HG02642 (cell line): ENCODE measurements around the gene MOB3C.

Experiments
- ATAC-seq: cut with Tn5 transposase; IDR thresholded peaks from one replicate; pipeline ENCODE4 v1.9.1; 2021; ENCODE audit warnings: mild to moderate bottlenecking; ENCODE audit not compliant: unreplicated experiment, poor library complexity

MOB3C gene

DNA sequence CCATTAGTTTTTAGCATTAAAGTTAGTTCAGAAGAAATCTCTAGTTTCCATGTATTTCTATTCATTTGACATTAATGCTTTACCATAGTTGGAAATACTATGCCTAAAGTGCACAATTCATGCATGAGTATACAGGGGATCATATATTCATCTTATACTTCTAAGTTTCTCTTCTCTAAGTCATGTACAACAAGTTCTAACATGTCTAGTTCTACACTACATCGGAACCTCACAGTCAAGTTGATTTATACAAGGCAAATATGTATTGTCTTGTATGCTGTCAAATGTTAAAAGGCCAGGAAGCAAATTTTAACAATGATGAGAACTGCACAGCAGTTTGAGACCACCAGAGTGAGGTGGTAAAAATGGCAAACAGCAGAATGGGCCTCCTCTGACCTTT lies 22.9 kb upstream of the MOB3C start:
- ATAC-seq: no peak

DNA sequence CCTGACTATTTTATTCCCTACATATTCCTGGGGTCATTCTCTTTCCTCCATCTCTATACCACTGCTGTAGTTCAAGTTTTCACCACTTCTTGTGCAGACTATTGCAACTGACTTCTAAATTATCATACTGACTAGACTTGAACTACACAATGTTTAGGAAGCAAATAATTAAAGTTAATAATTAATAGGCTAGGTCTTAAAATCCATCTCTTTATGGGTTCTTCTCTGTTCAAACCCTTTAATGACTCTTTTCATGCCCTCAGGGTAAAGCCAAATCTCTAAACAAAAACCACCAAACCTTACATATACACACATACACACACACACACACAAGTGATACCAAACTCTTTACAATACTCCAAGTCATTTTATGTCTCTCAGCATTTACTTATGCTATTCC lies 22.3 kb upstream of the MOB3C start:
- ATAC-seq: no peak

- no peak for ATAC-seq
These were observed 21.0 kb upstream of the MOB3C start for GRCh38 chr1:46637444-46638083.

DNA sequence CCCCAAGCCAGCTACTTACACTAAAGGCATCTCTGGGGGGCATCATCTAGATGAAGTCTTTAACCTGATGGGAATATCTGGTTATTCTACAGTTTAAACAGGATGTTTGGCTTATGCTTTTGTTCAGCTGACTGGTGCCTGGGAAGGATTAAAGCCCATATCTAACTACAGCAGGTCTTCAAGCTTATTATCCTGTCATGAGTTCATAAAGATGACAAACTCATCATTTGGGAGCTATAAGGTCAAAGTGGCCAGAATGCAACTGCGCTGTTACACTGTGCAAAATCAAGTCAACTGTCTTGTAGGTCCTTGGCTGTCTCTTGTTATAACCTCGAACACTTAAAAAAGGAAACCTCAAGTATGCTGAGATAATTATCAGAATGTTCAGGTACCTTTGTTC lies 18.6 kb upstream of the MOB3C start:
- no peak for ATAC-seq

- ATAC-seq: no peak
These were observed 14.1 kb upstream of the MOB3C start for GRCh38 chr1:46630719-46631118.

GRCh38 chr1:46623743-46624644 lies 7.4 kb upstream of the MOB3C start:
- ATAC-seq: no peak

DNA sequence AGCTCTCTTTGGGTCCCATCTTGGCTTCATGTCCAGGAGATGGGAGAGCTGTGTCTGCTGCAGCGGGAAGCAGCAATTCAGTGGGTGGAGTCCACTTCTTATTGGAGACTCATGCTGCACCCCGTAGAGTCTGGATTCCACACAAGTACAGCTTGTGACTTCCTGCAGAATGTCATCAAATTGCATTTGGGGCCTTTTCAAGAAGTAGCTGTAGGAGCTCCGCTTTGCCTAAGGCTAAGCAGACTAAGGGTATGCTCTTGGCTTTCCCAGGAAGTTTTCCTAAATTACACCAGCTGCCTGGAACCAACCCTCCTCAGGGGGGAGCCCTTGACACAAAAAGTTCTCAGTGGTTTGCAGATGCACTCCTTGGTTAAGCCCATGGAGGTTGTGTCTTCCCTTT lies 5.7 kb upstream of the MOB3C start:
- ATAC-seq: no peak

- no peak for ATAC-seq
These were observed 5.3 kb upstream of the MOB3C start for GRCh38 chr1:46621930-46622329.

DNA sequence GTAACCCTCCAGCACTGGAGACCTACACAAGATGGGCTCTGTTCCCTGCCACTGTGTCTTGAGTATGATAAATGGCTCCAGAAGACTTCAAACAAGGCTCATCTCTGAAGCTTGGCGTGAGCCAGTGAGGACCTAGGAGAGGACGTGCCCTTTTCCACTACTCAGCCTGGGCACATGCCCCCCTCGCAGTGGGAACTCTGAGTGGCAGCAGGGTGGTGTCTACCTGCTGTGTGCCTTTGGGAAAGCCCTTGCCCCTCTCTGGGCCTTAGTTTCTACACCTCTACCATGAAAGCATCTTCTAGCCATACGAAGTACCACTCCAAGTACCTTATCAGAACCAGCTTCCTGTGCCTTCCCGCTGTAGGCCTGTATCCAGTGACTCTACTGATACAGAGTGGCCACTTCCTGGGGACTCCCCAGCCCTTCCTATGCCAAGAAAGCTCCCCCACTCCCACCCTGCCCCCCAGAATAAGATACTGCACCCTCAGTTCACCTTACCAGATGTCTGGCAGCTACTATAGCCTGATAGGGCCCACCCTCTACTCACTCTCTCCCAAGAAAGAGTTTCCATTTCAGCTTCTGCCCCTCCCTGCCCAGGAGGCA lies 3.1 kb upstream of the MOB3C start:
- ATAC-seq: no peak

DNA sequence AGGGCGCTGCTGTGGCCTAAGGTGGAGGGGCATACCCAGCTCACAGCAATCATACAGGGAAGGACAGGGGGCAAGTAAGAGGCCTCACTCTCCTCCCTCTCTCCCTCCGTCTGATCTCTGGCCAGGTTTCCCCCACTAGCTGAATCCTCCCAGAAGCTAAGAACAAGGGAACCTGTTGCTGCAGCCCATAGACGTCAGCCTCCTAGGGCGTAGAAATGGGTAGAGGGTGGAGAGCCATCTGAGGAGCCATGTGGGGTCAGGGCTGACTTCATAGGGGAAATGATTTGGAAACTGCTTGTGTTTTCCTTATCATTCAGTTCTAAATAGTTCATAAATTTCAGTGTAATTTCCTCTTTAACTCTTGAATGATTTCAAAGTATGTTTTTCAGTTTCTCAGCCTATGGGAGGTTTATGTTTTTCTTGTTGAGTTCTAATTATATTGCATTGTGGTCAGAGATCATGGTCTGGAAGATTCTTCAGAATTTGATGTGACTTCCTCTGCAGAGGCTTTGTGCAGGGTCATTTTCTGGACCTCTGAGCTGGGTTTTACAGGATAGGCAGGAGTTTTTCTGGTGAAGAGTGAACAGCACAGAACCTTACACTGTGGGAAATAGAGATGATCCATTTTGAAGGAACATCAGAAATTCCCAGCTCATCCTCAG lies 2.3 kb upstream of the MOB3C start:
- no peak for ATAC-seq

GRCh38 chr1:46617833-46618232 lies 1.2 kb upstream of the MOB3C start:
- no peak for ATAC-seq

DNA sequence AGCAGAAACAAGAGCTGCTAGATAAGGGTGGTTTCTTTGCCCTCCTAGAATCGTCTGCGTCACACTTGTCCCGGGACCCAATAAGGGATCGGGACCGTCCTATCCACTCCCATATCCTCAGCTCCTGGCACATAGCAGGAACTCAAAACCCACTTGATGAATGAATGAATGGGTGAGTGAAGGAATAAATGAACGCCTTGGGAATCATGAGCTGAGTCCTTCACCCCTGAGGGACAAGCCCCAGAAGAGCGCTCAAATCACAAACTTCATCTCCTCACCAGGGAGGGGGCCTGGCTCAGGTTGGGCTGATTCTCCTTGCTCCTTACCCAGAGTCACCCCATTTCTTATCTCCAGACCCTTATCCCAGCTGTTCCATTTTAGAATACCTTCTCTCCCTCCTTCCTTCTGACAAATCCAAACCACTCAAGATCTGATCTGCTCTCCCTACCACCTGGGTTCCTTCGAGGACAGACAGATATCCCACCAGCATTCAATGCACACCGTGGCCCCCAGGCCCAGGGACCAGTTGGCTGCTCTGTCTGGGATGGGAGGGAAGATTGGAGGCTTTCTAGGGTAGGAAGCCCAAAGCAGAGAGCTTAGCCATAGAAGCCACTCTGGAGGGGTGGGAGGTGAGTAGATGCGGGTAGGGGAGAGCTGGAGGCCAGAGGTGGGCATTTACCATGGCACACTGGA lies 643 bp upstream of the MOB3C start:
- peak; percentile 7 for ATAC-seq

GRCh38 chr1:46615735-46616134 lies 876 bp downstream of the MOB3C start:
- no peak for ATAC-seq

- ATAC-seq: no peak
These were observed 1.5 kb downstream of the MOB3C start for GRCh38 chr1:46615088-46615487.

DNA sequence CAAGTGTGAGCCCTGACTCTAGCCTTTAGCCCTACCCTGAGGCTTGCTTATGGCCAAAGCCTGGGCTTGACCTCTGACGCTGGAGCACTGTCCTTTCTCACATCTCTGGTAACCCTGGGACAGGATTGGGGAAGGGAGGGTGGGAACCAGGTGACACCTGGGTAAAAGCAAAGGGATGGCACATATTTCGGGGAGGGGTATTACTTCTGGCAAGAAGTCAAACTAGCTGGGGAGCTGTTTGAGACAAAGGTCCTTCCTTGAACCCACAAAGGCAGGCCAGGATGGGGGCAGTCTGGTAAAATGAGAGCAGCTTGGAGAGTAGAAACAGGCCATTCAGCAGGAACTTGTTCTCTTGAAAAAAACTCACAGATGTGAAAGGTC lies 2.0 kb downstream of the MOB3C start:
- no peak for ATAC-seq

DNA sequence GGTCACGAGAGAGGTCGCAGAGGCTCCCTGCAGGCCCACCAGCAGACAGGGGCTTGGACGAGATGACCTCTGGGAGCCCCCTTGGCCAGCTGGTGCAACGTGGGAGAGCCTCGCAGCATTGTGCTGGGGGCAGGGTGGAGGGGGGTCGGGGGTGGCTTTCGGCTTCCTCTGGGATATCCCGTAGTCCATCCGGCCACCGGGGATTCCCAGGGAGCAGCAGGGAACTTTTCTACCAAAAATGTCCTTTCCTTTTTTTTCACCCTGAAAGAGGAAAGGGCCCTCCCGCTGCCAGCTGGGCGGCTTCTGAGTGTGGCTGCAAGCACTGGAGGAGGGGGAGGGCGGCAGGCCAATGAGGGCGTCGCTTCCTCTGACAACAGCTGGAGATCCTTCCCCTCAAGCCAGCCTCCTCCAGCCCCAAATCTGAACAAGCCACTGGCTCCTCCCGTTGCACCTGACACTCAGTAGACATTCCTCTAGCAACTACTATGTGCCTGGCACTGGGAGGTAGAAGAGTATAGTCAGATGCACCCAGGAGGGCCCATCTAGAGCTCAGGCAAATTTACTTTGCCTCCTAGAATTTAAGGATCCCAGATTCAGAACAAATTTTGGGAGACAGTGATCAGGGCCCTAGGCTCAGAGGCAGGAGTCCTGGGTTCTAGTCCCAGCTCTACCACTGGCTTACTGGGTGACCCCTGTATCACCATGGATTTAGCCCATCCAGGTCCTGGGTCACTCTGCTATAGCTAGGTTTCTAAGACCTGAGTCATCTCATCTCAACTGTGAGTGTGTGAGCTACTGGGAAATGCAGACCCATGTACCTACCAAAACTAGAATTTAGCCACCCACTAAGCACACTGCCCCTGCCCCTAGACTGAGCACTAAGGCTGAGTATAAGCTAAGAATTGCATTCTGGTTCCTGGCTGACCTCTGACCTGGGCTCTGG lies 2.7 kb downstream of the MOB3C start:
- peak; percentile 62 for ATAC-seq

DNA sequence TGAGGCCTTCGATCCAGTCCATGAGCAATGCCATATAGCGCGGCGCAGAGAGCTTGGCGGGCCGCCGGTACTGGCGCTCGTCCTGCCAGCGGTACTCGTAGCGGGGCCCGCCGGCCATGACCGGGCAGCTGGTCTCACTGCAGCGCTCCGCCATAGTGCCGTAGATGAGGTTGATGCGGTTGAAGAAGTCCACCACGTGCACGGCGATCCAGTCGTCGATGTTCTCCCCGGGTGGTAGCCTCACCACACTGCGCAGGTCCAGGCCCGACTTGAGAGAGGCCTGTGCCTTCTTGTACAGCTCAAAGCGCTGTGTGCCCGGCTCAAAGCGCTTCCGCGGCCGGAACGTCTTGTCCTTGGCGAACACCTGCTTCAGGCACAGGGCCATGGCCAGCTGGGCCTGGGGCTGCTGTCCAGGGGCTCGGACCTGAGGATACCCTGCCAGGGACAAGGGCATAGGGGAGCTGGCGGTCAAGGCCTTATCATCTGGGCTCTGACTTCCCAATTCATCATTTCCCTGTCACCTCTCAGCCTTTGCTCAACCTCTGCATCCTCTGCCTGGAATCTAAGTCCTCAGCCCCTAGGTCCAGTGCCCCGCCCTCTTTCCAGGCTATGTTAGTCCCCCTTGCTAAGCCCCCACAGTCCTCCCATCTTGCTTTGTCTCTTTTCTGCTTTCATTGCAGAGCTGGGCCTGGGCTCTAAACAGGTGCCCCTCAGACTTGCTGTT lies 3.5 kb downstream of the MOB3C start:
- ATAC-seq: no peak

- no peak for ATAC-seq
These were observed 4.9 kb downstream of the MOB3C start for GRCh38 chr1:46611691-46612221.
